HG02885 (cell line): ENCODE results near the gene TMEM54.

Source experiments
- ATAC-seq: cut with Tn5 transposase; IDR thresholded peaks from one replicate; pipeline ENCODE4 v1.9.1; 2021; ENCODE audit warnings: mild to moderate bottlenecking; ENCODE audit not compliant: unreplicated experiment, poor library complexity

The TMEM54 gene

GRCh38 chr1:32895325-32896215 is 5.6 kb downstream of the TMEM54 start:
- no peak for ATAC-seq

- ATAC-seq: no peak
These were observed 6.5 kb downstream of the TMEM54 start for GRCh38 chr1:32894681-32895080.

- no peak for ATAC-seq
These were observed 7.1 kb downstream of the TMEM54 start for GRCh38 chr1:32894019-32894600.

GRCh38 chr1:32893198-32894018 is 7.8 kb downstream of the TMEM54 start:
- ATAC-seq: no peak

- no peak for ATAC-seq
These were observed 8.6 kb downstream of the TMEM54 start for GRCh38 chr1:32892368-32893197.

- no peak for ATAC-seq
These were observed 9.6 kb downstream of the TMEM54 start for GRCh38 chr1:32891630-32892029.

GRCh38 chr1:32891241-32891570 is 10.0 kb downstream of the TMEM54 start:
- no peak for ATAC-seq

GRCh38 chr1:32890516-32891240 is 10.5 kb downstream of the TMEM54 start:
- no peak for ATAC-seq

- no peak for ATAC-seq
These were observed 11.4 kb downstream of the TMEM54 start for GRCh38 chr1:32889731-32890278.

GRCh38 chr1:32888677-32889420 is 12.3 kb downstream of the TMEM54 start:
- ATAC-seq: no peak

- no peak for ATAC-seq
These were observed 13.1 kb downstream of the TMEM54 start for GRCh38 chr1:32888134-32888533.

- ATAC-seq: no peak
These were observed 13.6 kb downstream of the TMEM54 start for GRCh38 chr1:32887623-32888022.

GRCh38 chr1:32886828-32887414 is 14.3 kb downstream of the TMEM54 start:
- ATAC-seq: no peak

- ATAC-seq: no peak
These were observed 15.0 kb downstream of the TMEM54 start, which contains the start of gene HPCA for GRCh38 chr1:32886004-32886827. TSS of gene HPCA (plus strand) at chr1:32886491. CDS start at chr1:32888899, 2,408 bp downstream.

- ATAC-seq: no peak
These were observed 15.5 kb downstream of the TMEM54 start for GRCh38 chr1:32885676-32886003.

- ATAC-seq: no peak
These were observed 16.5 kb downstream of the TMEM54 start for GRCh38 chr1:32884726-32885125.

- ATAC-seq: no peak
These were observed 17.2 kb downstream of the TMEM54 start for GRCh38 chr1:32884032-32884372.
